BLaER1 treated with 17β-estradiol and CSF1 and Interleukin-3, amounts not matched to agents 10 nM and 100 nM (cell line): ENCODE results near the gene IGSF9B.

Source experiments
- H3K27ac ChIP-seq, 11 experiments: shearing (Covaris generic); formaldehyde crosslinking; 2 replicates each; pipeline ENCODE4 v1.8.1; 2022
- H3K27me3 ChIP-seq, 11 experiments: shearing (Covaris generic); formaldehyde crosslinking; 2 replicates each; pipeline ENCODE4 v1.8.1; 2022
- H3K36me3 ChIP-seq, 11 experiments: shearing (Covaris generic); formaldehyde crosslinking; 2 replicates each; pipeline ENCODE4 v1.8.1; 2022
- H3K4me1 ChIP-seq, 10 experiments: shearing (Covaris generic); formaldehyde crosslinking; 2 replicates each; pipeline ENCODE4 v1.8.1; 2022
- H3K4me2 ChIP-seq, 11 experiments: shearing (Covaris generic); formaldehyde crosslinking; 2 replicates each; pipeline ENCODE4 v1.8.1; 2022
- H3K4me3 ChIP-seq, 10 experiments: shearing (Covaris generic); formaldehyde crosslinking; 2 replicates each; pipeline ENCODE4 v1.8.1; 2022
- H3K9ac ChIP-seq, 11 experiments: shearing (Covaris generic); formaldehyde crosslinking; 2 replicates each; pipeline ENCODE4 v1.8.1; 2022
- H3K9me3 ChIP-seq, 11 experiments: shearing (Covaris generic); formaldehyde crosslinking; replicated peaks in 1 of 11; 2 replicates each; pipeline ENCODE4 v1.8.1; 2022
- H4K20me1 ChIP-seq, 11 experiments: shearing (Covaris generic); formaldehyde crosslinking; 2 replicates each; pipeline ENCODE4 v1.8.1; 2022
- Cebpa-rat ChIP-seq, 11 experiments: shearing (Covaris generic); IDR thresholded peaks; 2 replicates each; pipeline ENCODE4 v1.8.1; 2022

IGSF9B gene

DNA sequence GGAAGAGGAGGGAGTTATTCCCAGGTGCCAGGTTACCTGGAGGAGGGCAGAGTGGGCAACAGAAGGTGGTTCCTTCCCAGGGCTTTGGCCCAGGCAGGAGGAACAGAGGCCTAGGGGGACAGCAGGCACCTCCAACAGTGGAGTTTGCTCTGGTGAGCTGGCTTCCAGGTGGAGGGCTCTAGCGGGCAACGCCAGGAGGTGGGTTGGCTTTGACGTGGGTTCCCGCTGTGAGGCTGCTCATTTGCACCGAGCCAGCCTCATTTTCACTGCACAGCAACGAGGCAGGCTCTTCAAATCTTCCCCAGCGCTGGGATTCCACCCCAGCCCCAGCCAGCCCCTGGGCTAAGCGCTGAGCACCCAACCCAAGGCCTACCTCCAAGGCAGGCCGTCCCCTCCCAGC is 8.1 kb downstream of the IGSF9B start:
- H3K4me3 ChIP-seq, result no peak overlapping the region
- H3K4me2 ChIP-seq, result peak overlapping the region; percentile 29 to 99 (median 88); a peak in 19 of 22 replicates
- H3K27ac ChIP-seq, result no peak overlapping the region
- H3K4me1 ChIP-seq, result peaks cover 45 to 100% (median 92%) of the 10 kb centered on the region in 10 experiments
- H4K20me1 ChIP-seq, result peaks cover 0 to 46% (median 14%) of the 10 kb centered on the region in 11 experiments; a peak in 14 of 22 replicates
- peaks cover 0 to 16% (median 0%) of the 10 kb centered on the region in 11 experiments; a peak in 5 of 22 replicates for H3K27me3 ChIP-seq
- TF ChIP-seq Cebpa-rat (IDR thresholded peaks at IDR 0.05), result no peak
- H3K9me3 ChIP-seq, result no peaks in the 10 kb centered on the region
- no peak overlapping the region for H3K9ac ChIP-seq
- no peaks in the 10 kb centered on the region for H3K36me3 ChIP-seq

DNA sequence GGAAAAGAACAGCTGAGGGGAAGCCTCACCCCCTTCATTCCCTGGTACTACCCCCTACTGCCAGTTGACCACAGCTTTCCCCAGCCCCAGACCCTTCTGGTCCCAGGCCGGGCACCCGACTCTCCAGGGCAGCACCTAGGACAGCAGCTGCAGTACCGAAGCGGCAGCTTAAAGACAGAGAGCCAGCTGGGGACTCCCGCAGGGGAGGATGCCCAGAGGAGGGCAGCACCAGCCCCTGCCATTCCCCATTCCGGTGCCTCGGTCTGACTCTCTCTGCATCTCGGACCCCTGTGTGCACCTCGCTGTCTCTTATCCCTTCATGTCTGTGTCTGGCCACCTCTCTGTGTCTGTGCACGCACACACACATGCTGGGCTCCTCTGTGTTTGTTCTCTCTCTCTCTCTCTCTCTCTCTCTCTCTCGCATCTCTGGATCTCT is 9.4 kb downstream of the IGSF9B start:
- Histone ChIP-seq H3K4me2 (peak overlapping the region in 10 of 11 experiments; percentile 19 to 99 (median 87); a peak in 16 of 22 replicates), H3K9ac (no peak overlapping the region), H3K9me3 (no peaks in the 10 kb centered on the region), H3K4me1 (peaks cover 45 to 94% (median 83%) of the 10 kb centered on the region in 10 experiments), H3K27me3 (peaks cover 0 to 16% (median 0%) of the 10 kb centered on the region in 11 experiments; a peak in 5 of 22 replicates), H4K20me1 (peaks cover 0 to 45% (median 17%) of the 10 kb centered on the region in 11 experiments; a peak in 14 of 22 replicates), H3K4me3 (no peak overlapping the region), H3K27ac (no peak overlapping the region), H3K36me3 (no peaks in the 10 kb centered on the region)
- TF ChIP-seq Cebpa-rat (IDR thresholded peaks at IDR 0.05), result no peak

DNA sequence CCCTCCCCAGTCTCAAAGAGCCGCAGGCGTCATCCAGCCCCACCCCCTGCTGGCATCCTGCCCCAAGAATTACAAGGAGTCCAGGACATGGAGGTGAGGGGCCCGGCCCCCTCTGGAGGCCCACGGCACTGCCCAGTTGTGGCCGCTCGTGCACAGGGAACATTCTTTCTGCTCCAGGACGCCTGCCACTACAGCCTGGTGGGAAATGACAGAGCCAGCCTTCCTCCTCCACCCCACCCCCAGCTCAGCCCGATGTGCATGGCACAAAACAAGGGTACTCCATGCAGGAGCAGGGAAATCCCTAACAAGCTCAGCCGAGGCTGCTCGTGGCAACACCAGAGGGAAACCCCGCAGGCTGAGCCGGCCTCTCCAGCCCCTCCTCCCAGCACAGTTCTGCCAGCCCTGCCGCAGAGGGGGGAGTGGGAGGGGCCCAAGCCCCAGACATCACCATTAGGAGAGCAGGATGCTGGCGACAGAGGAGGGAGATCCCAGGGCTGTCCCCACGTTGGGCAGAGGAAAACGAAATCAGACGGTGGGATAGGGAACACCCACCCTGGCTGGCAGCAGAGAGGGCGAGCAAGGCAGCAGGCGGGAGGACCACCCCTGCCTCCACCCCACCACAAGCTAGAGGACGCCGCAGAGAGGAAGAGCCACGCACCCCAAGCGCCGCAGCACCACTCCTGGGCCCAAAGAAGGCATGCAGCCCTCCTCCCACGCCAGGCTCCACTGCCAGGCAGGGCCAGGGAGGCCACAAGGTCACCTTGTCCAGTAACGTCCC is 10.0 kb downstream of the IGSF9B start:
- no peaks in the 10 kb centered on the region for H3K9me3 ChIP-seq
- peak overlapping the region in 5 of 11 experiments; percentile 3 to 99 (median 68); a peak in 4 of 22 replicates for H3K4me2 ChIP-seq
- H3K36me3 ChIP-seq, result no peaks in the 10 kb centered on the region
- no peak overlapping the region for H3K9ac ChIP-seq
- H3K4me3 ChIP-seq, result no peak overlapping the region
- H3K4me1 ChIP-seq, result peaks cover 44 to 88% (median 77%) of the 10 kb centered on the region in 10 experiments
- peaks cover 0 to 11% (median 0%) of the 10 kb centered on the region in 11 experiments; a peak in 5 of 22 replicates for H3K27me3 ChIP-seq
- H3K27ac ChIP-seq, result no peak overlapping the region
- peaks cover 0 to 45% (median 17%) of the 10 kb centered on the region in 11 experiments; a peak in 14 of 22 replicates for H4K20me1 ChIP-seq
- no peak for TF ChIP-seq Cebpa-rat (IDR thresholded peaks at IDR 0.05)

DNA sequence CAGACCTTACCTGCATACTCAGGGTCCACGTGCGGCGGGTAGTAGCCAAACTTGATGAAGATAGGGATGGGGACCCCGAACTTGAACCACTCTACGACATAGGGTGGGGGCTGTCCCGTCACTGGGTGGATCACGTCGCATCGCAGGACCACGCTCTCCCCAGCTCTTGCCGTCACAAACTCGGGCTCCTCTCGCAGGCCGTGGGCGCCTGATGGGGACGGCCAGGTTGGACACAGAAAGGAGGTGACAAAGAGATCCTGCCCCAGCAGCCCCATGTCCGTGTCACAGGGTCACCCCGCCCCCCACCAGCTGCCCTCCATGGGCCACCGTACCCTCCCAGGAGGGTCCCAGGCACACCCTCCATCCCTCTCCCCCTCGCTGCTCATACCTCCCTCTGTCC is 10.7 kb downstream of the IGSF9B start:
- Histone ChIP-seq H3K4me3 (no peak overlapping the region), H3K9ac (no peak overlapping the region), H3K4me1 (peaks cover 37 to 82% (median 71%) of the 10 kb centered on the region in 10 experiments), H4K20me1 (peaks cover 0 to 45% (median 17%) of the 10 kb centered on the region in 11 experiments; a peak in 14 of 22 replicates), H3K36me3 (no peaks in the 10 kb centered on the region), H3K9me3 (no peaks in the 10 kb centered on the region), H3K27me3 (peaks cover 0 to 4% (median 0%) of the 10 kb centered on the region in 11 experiments; a peak in 5 of 22 replicates), H3K27ac (no peak overlapping the region), H3K4me2 (peak overlapping the region in 8 of 11 experiments; percentile 3 to 74 (median 65); a peak in 10 of 22 replicates)
- TF ChIP-seq Cebpa-rat (IDR thresholded peaks at IDR 0.05), result no peak

DNA sequence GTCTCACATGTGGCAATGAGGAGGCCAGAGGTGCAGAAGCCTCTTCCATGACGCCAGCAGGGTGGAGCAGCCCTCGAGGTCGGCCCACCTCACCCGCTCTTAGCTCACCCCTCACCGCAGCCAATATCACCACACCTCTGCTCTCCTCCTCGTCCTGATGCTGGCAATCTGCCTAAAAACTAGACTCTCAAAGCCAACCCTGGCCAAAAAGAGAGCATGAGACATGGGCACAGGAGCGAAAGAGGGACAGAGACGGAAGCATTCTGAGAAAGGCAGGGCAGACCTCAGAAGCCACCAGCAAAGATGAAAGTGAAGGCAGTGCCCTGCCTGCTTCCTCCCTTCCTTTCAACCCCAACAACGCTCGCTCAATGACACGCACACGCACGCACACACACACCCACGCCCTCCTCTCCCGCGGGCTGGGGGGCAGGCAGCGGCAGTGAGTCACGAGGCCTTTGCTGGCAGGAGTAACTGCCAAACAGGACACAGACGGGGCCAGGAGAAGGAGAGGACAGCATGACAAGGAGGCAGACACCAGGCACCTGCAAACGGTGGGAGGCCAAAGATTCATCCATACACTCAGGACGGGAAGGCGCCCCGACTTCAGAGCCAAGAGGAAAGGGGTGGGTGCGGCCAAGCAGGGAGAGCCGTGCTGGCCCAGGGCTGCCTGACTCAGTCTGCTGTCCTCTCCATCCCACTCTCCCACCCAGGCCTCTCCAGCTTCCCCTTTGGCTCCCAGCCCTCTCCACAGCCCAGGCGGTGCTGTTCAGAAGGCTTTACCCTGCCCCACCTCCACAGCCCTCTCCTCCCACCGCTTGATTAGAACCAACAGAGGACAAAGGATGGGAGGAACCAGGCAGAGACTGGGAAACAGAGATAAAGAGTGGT is 11.4 kb downstream of the IGSF9B start:
- no peaks in the 10 kb centered on the region for H3K27me3 ChIP-seq
- peaks cover 0 to 45% (median 17%) of the 10 kb centered on the region in 11 experiments; a peak in 14 of 22 replicates for H4K20me1 ChIP-seq
- no peaks in the 10 kb centered on the region for H3K36me3 ChIP-seq
- H3K27ac ChIP-seq, result no peak overlapping the region
- H3K9me3 ChIP-seq, result no peaks in the 10 kb centered on the region
- peaks cover 30 to 74% (median 63%) of the 10 kb centered on the region in 10 experiments for H3K4me1 ChIP-seq
- H3K4me3 ChIP-seq, result no peak overlapping the region
- H3K4me2 ChIP-seq, result peak overlapping the region; percentile 26 to 79 (median 65)
- no peak for TF ChIP-seq Cebpa-rat (IDR thresholded peaks at IDR 0.05)
- H3K9ac ChIP-seq, result no peak overlapping the region

DNA sequence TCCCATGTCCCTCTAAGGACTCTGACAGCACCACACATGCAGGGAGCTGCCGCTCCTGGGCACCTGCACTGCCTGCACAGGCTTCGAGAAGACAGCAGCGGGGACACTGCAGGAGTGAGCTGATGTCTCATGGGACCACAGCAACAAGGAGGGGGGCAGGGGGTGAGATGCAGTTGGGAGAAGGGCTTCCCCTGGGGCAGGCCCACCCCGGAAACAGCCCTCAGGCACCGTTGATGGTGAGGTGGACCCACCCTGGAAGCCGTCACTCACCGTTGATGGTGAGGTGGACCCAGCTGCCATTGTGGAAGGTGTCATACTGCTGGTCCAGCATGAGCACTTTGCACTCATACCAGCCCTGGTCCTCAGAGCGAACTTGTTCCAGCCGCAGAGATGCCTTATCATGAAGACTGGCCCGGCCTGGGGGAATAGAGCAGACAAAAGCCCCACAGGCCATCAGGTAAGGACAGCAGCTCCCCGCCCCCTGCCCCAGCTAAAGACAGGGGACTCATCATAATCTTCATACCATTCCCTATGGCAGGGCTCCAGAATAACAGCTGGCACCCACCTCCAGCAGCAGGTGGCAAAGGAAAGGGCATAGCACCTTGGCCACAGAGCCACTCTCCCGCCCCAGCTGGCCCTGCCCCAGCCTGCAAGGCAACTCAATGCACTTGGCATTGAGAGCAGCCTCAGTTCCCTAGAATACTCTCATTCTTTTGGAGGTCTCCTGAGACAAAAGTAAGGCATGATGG is 12.6 kb downstream of the IGSF9B start:
- Histone ChIP-seq H3K4me2 (peak overlapping the region; percentile 26 to 79 (median 65); a peak in 19 of 22 replicates), H3K9me3 (no peaks in the 10 kb centered on the region), H3K4me1 (peaks cover 28 to 62% (median 51%) of the 10 kb centered on the region in 10 experiments), H4K20me1 (peaks cover 0 to 45% (median 17%) of the 10 kb centered on the region in 11 experiments; a peak in 14 of 22 replicates), H3K9ac (0 out of 22 replicates have a peak overlapping the region, but pooled peaks of 1 of the 11 experiments have one; percentile 4), H3K4me3 (no peak overlapping the region), H3K36me3 (no peaks in the 10 kb centered on the region), H3K27me3 (no peaks in the 10 kb centered on the region), H3K27ac (no peak overlapping the region)
- TF ChIP-seq Cebpa-rat (IDR thresholded peaks at IDR 0.05), result no peak

DNA sequence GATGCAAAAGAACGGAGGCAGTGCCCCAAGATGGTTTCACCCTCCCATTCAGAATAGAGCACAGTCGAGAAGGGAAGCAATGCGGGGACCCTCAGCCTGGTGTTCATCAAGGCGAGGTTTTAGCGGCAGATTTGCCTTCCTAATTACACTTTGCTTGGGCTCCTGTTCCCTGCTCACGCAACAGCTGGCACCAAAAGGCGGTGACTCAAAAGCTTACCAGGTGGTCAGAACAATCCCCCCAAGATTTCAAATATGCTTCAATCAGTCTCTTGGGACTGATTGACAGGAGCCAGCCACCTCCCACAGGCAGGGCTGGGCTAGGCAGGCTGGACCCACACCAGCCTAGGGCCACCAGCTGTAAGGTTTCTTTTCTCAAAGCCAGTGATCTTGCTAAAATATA is 14.2 kb downstream of the IGSF9B start:
- Histone ChIP-seq H3K4me2 (no peak overlapping the region; a peak in 1 of 22 replicates), H3K9ac (no peak overlapping the region), H3K4me3 (no peak overlapping the region), H4K20me1 (peaks cover 0 to 41% (median 17%) of the 10 kb centered on the region in 11 experiments; a peak in 14 of 22 replicates), H3K4me1 (peaks cover 17 to 47% (median 36%) of the 10 kb centered on the region in 10 experiments), H3K9me3 (no peaks in the 10 kb centered on the region), H3K36me3 (no peaks in the 10 kb centered on the region), H3K27me3 (no peaks in the 10 kb centered on the region), H3K27ac (no peak overlapping the region)
- no peak for TF ChIP-seq Cebpa-rat (IDR thresholded peaks at IDR 0.05)

DNA sequence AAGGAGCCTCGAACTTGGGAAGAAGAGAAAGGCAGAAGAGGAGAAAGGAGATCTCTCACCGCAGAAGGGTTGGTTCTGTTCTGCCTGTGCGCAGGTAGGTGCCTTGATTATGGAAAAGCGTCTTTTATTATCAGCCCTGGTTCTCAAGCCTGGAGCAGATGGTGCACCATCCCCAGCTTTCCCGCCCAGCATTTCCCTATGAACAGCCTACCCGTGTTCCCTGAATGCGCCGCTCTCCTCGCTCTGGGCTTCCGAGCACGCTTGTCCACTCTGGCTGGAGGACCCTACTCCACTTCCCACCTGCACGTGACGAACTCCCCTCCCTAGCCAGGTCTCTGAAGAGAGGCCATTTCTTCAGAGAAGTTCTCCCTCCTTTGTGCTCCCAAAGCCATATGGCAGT is 15.2 kb downstream of the IGSF9B start:
- TF ChIP-seq Cebpa-rat (IDR thresholded peaks at IDR 0.05), result no peak
- H3K9me3 ChIP-seq, result no peaks in the 10 kb centered on the region
- no peak overlapping the region for H3K27ac ChIP-seq
- H3K9ac ChIP-seq, result no peak overlapping the region
- no peaks in the 10 kb centered on the region for H3K36me3 ChIP-seq
- peaks cover 0 to 35% (median 10%) of the 10 kb centered on the region in 11 experiments; a peak in 14 of 22 replicates for H4K20me1 ChIP-seq
- H3K4me1 ChIP-seq, result peaks cover 17 to 43% (median 32%) of the 10 kb centered on the region in 10 experiments
- no peaks in the 10 kb centered on the region for H3K27me3 ChIP-seq
- H3K4me3 ChIP-seq, result no peak overlapping the region
- no peak overlapping the region for H3K4me2 ChIP-seq
